Mammary epithelial cell (primary cell): ENCODE measurements around the gene PRR36.

ENCODE experiments used
- EZH2 ChIP-seq: IDR thresholded peaks from 2 replicates; pipeline ENCODE4 v1.6.1; 2012; ENCODE audit warnings: low read length, inconsistent platforms, borderline replicate concordance
- TF ChIP-seq, protein P1 (sequence below), 2 donors: IDR thresholded peaks in 1 of 2; conservative IDR thresholded peaks in 1 of 2; 2 replicates each; pipeline ENCODE4 v1.5.1; 2011 to 2012; ENCODE audit warnings: inconsistent platforms in 2 of 2, low read length in 2 of 2, mild to moderate bottlenecking in 2 of 2, control low read depth in 1 of 2, low read depth in 1 of 2; ENCODE audit not compliant: insufficient read depth in 1 of 2; ENCODE audit errors: extremely low read depth in 1 of 2

- TF ChIP-seq, protein P1, sequence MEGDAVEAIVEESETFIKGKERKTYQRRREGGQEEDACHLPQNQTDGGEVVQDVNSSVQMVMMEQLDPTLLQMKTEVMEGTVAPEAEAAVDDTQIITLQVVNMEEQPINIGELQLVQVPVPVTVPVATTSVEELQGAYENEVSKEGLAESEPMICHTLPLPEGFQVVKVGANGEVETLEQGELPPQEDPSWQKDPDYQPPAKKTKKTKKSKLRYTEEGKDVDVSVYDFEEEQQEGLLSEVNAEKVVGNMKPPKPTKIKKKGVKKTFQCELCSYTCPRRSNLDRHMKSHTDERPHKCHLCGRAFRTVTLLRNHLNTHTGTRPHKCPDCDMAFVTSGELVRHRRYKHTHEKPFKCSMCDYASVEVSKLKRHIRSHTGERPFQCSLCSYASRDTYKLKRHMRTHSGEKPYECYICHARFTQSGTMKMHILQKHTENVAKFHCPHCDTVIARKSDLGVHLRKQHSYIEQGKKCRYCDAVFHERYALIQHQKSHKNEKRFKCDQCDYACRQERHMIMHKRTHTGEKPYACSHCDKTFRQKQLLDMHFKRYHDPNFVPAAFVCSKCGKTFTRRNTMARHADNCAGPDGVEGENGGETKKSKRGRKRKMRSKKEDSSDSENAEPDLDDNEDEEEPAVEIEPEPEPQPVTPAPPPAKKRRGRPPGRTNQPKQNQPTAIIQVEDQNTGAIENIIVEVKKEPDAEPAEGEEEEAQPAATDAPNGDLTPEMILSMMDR (conservative IDR thresholded peaks at IDR 0.05 in 1 of 2, IDR thresholded peaks at IDR 0.05 in 1 of 2; ENCODE audit: extremely low read depth in 1 of 2, insufficient read depth in 1 of 2, low read depth in 1 of 2, low read length in 2 of 2) = no peak
- TF ChIP-seq EZH2 = no peak
Observed at GRCh38 chr19:7877249-7877836, 3.2 kb upstream of the PRR36 start.
